ENCODE results near the gene KCNG2. TPM values are rescaled to one million over a fixed set of nuclear protein-coding genes. Genes with fewer than 3 reads are reported as not detected.

KCNG2 gene
- total RNA-seq, 2 experiments from 2014 or later, result not detected

DNA sequence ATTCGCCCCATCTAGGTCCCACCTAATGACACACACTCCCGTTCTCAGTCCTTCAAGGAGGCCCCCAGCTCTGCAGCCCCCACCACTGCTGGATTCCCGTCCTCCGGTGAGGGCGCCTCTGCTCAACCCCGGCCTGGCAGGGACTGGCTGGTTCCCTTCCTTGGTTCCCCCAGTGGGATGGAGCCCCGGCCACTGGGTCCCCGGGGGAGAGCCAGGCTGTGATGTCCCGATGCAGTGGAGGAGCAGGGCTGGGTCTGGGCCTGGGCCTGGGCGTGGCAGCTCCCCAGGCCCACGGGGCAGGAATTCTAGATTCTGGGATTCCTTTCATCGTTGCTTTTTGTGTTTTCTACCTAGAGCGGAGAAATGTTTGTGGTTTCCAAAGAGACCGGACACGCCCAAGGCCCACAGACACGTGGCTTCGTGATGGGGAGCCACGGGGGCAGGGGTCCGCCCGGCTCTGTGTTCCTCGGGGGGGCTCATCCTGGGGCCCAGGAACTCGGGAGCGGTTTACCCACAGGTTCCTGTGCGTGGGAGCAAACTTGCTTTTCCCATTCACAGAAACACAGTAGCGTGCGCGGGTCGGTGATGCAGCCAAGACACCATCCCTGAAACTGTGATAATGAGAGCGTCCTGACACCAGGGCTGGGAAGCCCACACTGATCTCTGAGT, 86.7 kb downstream of the KCNG2 start:
- Mint-ChIP-seq H3K9me3 (peaks cover 11% of the 10 kb centered on the region), H3K36me3 (no peaks in the 10 kb centered on the region), H3K27ac (no peak overlapping the region), H3K27me3 (no peaks in the 10 kb centered on the region), H3K4me3 (no peak overlapping the region), H3K4me1 (ENCODE audit: low read depth) (no peaks in the 10 kb centered on the region)
- POLR2A ChIA-PET, result no interaction called here
- DNase-seq, result no peak
- CTCF ChIA-PET, result no interaction called here
- intact Hi-C loops (cut with micrococcal nuclease), result no loop called here

DNA sequence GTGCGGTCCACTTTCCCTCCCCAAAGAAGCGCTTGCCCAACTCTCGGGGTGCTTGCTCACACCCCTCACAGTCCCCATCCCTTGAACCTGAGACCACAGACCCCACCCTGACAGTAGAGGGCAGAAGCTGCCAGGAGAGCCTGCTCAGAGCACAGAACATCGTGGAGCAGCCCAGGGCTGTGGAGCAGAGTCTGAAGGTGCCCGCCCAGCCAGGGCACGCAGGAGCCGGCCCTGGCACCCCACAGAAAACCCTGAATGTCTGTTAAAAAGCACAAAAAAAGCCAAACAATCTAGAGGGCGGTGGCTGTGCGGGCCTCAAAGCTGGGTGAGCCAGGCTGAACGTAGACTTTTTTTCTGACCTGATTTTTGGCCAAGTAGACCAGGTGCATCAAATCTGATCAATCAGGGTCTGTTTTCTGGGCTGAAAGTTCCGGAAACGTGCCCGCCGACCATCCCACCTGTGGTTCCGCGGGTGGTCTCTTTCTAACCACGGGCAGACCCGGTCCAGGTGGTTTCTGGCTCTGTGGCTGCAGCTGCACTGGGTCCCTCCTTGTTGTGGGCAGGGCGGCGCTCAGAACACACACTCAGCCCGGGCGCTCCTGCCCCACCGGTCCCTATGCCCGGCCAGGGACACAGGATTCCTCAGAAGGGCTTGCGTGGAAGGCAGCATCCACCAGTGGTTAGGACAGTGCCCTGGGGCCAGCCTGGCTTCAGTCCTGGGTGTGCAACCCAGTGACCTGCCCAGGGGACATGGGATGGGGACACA, 87.4 kb downstream of the KCNG2 start:
- no peaks in the 10 kb centered on the region for H3K36me3 Mint-ChIP-seq
- peaks cover under 1% of the 10 kb centered on the region for H3K4me1 Mint-ChIP-seq (ENCODE audit: low read depth)
- ChIA-PET POLR2A (no interaction called here), CTCF (no interaction called here)
- DNase-seq, result peak; percentile 7
- intact Hi-C loops (cut with micrococcal nuclease), result no loop called here
- peaks cover 17% of the 10 kb centered on the region for H3K9me3 Mint-ChIP-seq
- H3K4me3 Mint-ChIP-seq, result no peak overlapping the region
- no peak overlapping the region for H3K27ac Mint-ChIP-seq
- H3K27me3 Mint-ChIP-seq, result no peaks in the 10 kb centered on the region

- Mint-ChIP-seq H3K4me1 (ENCODE audit: low read depth) (peaks cover 9% of the 10 kb centered on the region), H3K27ac (no peak overlapping the region), H3K4me3 (no peak overlapping the region), H3K9me3 (peaks cover 36% of the 10 kb centered on the region), H3K36me3 (no peaks in the 10 kb centered on the region), H3K27me3 (no peaks in the 10 kb centered on the region)
- CTCF ChIA-PET, result no interaction called here
- intact Hi-C loops (cut with micrococcal nuclease), result no loop called here
- POLR2A ChIA-PET, result no interaction called here
- peak; percentile 5 for DNase-seq
Measured at GRCh38 chr18:79887181-79888000, 89.7 kb downstream of the KCNG2 start.

GRCh38 chr18:79888016-79888415, 90.3 kb downstream of the KCNG2 start:
- no peak overlapping the region for H3K4me3 Mint-ChIP-seq
- intact Hi-C loops (cut with micrococcal nuclease), result no loop called here
- no peaks in the 10 kb centered on the region for H3K27me3 Mint-ChIP-seq
- no peak overlapping the region for H3K27ac Mint-ChIP-seq
- CTCF ChIA-PET, result no interaction called here
- DNase-seq, result no peak
- peaks cover 2% of the 10 kb centered on the region for H3K36me3 Mint-ChIP-seq
- POLR2A ChIA-PET, result no interaction called here
- peaks cover 42% of the 10 kb centered on the region for H3K9me3 Mint-ChIP-seq
- peaks cover 9% of the 10 kb centered on the region for H3K4me1 Mint-ChIP-seq (ENCODE audit: low read depth)

GRCh38 chr18:79889569-79889968, 91.8 kb downstream of the KCNG2 start:
- no peaks in the 10 kb centered on the region for H3K27me3 Mint-ChIP-seq
- no peak for DNase-seq
- CTCF ChIA-PET, result no interaction called here
- H3K9me3 Mint-ChIP-seq, result peaks cover 58% of the 10 kb centered on the region
- no peak overlapping the region for H3K27ac Mint-ChIP-seq
- POLR2A ChIA-PET, result no interaction called here
- intact Hi-C loops (cut with micrococcal nuclease), result no loop called here
- no peak overlapping the region for H3K4me3 Mint-ChIP-seq
- peaks cover 9% of the 10 kb centered on the region for H3K4me1 Mint-ChIP-seq (ENCODE audit: low read depth)
- H3K36me3 Mint-ChIP-seq, result peaks cover 2% of the 10 kb centered on the region

DNA sequence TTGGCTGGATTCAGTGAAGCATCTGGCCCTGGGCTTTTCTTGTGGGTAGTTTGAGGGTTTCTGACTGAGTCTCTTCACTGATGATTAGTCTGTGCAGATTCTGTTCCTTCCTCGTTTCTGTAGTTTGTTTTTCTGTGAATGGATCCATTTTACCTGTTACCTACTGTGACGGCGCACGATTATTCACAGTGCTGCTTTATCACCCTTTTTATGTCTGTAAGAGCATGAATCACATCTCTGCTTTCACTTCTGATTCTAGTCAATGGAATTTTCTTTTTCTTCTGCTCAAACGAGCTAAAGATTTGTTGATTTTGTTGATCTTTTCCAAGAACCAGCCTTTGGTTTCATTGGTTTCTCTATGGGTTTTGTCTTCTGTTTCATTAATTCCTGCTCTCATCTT, 92.9 kb downstream of the KCNG2 start:
- intact Hi-C loops (cut with micrococcal nuclease), result loop anchor here (2.0 kb wide), 2 partner anchors 60 to 72 kb away; partner anchors contain the start of gene SLC66A2
- Mint-ChIP-seq H3K27me3 (no peaks in the 10 kb centered on the region), H3K4me1 (ENCODE audit: low read depth) (peaks cover 9% of the 10 kb centered on the region), H3K27ac (peak overlapping the region; percentile 76), H3K36me3 (peaks cover 2% of the 10 kb centered on the region), H3K9me3 (peaks cover 69% of the 10 kb centered on the region), H3K4me3 (no peak overlapping the region)
- peak; percentile 49 for DNase-seq
- ChIA-PET CTCF (no interaction called here), POLR2A (no interaction called here)

DNA sequence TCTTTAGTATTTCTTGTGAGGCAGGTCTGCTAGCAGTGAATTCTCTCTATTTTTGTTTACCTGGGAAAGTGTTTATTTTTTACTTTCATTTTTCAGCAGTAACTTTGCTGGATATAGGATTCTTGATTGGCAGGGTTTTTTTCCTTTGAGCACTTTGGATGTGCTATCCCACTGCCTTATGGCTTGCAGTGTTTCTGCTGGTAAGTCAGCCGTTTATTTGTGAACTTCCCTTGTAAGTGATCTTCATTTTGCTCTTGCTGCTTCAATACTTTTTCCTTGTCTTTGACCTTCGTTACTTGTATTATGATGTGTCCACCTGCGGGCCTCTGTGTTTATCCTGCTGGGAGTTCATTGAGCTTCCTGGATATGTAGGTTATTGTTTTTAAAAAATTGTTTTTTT, 99.0 kb downstream of the KCNG2 start:
- CTCF ChIA-PET, result no interaction called here
- intact Hi-C loops (cut with micrococcal nuclease), result no loop called here
- Mint-ChIP-seq H3K27me3 (no peaks in the 10 kb centered on the region), H3K4me3 (no peak overlapping the region), H3K4me1 (ENCODE audit: low read depth) (no peaks in the 10 kb centered on the region), H3K9me3 (peaks cover 58% of the 10 kb centered on the region), H3K27ac (no peak overlapping the region), H3K36me3 (peaks cover 5% of the 10 kb centered on the region)
- POLR2A ChIA-PET, result no interaction called here
- no peak for DNase-seq

DNA sequence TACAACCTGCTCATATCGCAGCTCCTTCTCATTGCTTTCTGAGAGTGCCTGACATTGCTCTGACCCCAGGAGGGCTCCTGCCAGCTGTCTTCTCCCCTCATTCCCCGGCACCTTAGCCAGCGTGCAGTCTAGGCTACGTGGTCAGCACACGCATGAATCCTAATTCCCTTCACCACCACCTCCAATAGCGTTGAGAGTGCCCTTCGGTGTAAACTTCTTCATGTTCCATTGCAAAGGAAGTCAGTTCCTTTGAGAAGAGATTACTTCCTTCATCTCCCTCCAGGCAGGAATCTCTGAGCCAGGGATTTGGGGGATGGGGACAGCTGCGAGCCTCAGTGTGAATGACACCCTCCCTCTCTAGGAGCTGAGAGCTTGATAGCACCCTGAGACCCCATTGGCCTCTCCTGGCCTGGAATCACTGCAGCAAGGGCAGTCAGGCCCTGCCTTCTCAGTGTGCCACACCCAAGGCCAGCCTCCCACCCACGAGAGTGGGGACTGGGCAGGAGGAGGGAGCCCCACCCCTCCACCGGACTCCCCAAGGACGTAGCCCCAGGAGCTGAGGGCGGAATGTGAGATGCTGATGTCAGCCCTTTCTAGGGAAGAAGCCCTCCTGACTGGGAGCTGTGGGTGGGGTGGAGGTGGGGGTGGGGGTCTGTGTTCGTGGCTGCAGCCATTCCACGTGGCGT, 100.3 kb downstream of the KCNG2 start:
- DNase-seq, result no peak
- H3K9me3 Mint-ChIP-seq, result peaks cover 46% of the 10 kb centered on the region
- H3K27ac Mint-ChIP-seq, result no peak overlapping the region
- POLR2A ChIA-PET, result no interaction called here
- H3K36me3 Mint-ChIP-seq, result peaks cover 13% of the 10 kb centered on the region
- CTCF ChIA-PET, result no interaction called here
- no peaks in the 10 kb centered on the region for H3K27me3 Mint-ChIP-seq
- intact Hi-C loops (cut with micrococcal nuclease), result no loop called here
- H3K4me1 Mint-ChIP-seq (ENCODE audit: low read depth), result no peaks in the 10 kb centered on the region
- no peak overlapping the region for H3K4me3 Mint-ChIP-seq

GRCh38 chr18:79898952-79899608, 101.3 kb downstream of the KCNG2 start:
- DNase-seq, result no peak
- CTCF ChIA-PET, result no interaction called here
- H3K27me3 Mint-ChIP-seq, result no peaks in the 10 kb centered on the region
- H3K9me3 Mint-ChIP-seq, result peaks cover 36% of the 10 kb centered on the region
- no peak overlapping the region for H3K27ac Mint-ChIP-seq
- POLR2A ChIA-PET, result no interaction called here
- intact Hi-C loops (cut with micrococcal nuclease), result no loop called here
- H3K36me3 Mint-ChIP-seq, result peaks cover 16% of the 10 kb centered on the region
- no peaks in the 10 kb centered on the region for H3K4me1 Mint-ChIP-seq (ENCODE audit: low read depth)
- H3K4me3 Mint-ChIP-seq, result no peak overlapping the region

DNA sequence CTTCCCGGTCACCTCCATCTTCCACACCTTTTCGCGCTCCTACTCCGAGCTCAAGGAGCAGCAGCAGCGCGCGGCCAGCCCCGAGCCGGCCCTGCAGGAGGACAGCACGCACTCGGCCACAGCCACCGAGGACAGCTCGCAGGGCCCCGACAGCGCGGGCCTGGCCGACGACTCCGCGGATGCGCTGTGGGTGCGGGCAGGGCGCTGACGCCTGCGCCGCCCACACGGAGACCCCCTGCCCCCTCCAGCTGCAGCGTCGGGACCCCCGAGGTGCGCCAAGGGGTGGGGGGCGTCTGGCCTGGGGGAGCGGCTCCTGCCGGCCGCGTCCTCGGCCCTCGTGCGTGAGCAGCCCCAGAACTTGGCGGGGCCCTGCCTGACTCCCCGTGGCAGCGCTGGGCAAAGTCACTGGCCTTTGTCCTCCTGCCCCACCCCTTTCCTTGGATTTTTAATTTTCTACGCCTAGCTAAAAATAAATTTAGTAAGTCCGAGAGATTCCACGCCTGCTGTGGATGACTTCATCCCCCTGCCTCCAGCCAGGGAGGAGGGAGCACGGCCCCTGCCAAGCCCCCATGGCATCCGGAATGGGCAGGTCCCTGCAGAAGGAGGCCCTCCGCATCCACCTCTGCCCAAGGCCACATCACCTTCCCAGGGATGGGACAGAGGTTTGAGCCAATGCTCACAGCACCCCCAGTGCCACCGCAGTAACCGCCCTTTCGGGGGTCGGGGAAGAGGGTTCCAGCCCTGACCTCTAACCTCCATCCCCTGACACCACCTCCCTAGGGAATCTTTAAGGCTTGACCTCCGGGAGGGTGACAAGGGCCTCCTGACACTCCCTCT, 102.1 kb downstream of the KCNG2 start:
- Mint-ChIP-seq H3K4me1 (ENCODE audit: low read depth) (no peaks in the 10 kb centered on the region), H3K27me3 (no peaks in the 10 kb centered on the region), H3K27ac (no peak overlapping the region), H3K9me3 (peaks cover 29% of the 10 kb centered on the region), H3K36me3 (peaks cover 16% of the 10 kb centered on the region), H3K4me3 (no peak overlapping the region)
- ChIA-PET POLR2A (no interaction called here), CTCF (no interaction called here)
- no peak for DNase-seq
- intact Hi-C loops (cut with micrococcal nuclease), result no loop called here

Measured in activated CD4-positive, alpha-beta memory T cell treated with anti-CD3 and anti-CD28 coated beads for 36 hours (primary cell).